PFSK-1 (cell line): ENCODE results near the gene NFE2L2.

ENCODE experiments used
- POLR2AphosphoS5 ChIP-seq: IDR thresholded peaks from 2 replicates; pipeline ENCODE4 v1.6.1; 2012; ENCODE audit warnings: low read depth, mild to moderate bottlenecking, control low read depth, low read length, moderate library complexity
- REST ChIP-seq, 2 experiments: IDR thresholded peaks; 2 replicates each; pipeline versions ENCODE4 v1.6.1 to v1.8.0; 2011 to 2012; ENCODE audit warnings: low read depth in 2 of 2, low read length in 2 of 2, control low read depth in 1 of 2, inconsistent platforms in 1 of 2, mild to moderate bottlenecking in 1 of 2, moderate library complexity in 1 of 2; ENCODE audit not compliant: insufficient read depth in 1 of 2
- TAF1 ChIP-seq: IDR thresholded peaks from 2 replicates; pipeline ENCODE4 v1.6.1; 2012; ENCODE audit warnings: low read length, control low read depth, borderline replicate concordance; ENCODE audit not compliant: insufficient read depth

GRCh38 chr2:177192788-177193187 is 71.7 kb downstream of the NFE2L2 start:
- TF ChIP-seq TAF1 (no peak), POLR2AphosphoS5 (no peak), REST (IDR thresholded peaks at IDR 0.05; ENCODE audit: insufficient read depth in 1 of 2, low read depth in 2 of 2, low read length in 2 of 2) (no peak)
